GM12892 (cell line): ENCODE data around the gene SPAG17.

Source experiments
- DNase-seq: peaks from one replicate; pipeline ENCODE4 v3.0.0; 2011; ENCODE audit not compliant: insufficient read length
- FAIRE-seq: peaks from 2 replicates; lab custom pipeline; 2011; peaks lifted over from hg19 to GRCh38; lab: Jason Lieb, UNC
- POLR2A ChIP-seq: IDR thresholded peaks from 2 replicates; pipeline ENCODE4 v1.6.1; 2011; ENCODE audit warnings: low read depth, low read length, control low read depth
- POLR2AphosphoS5 ChIP-seq: IDR thresholded peaks from 2 replicates; pipeline ENCODE4 v1.6.1; 2011; ENCODE audit warnings: low read depth, low read length, control low read depth
- TAF1 ChIP-seq: IDR thresholded peaks from 2 replicates; pipeline ENCODE4 v1.6.1; 2011; ENCODE audit warnings: low read depth, mild to moderate bottlenecking, control low read depth, low read length, borderline replicate concordance

The SPAG17 gene

GRCh38 chr1:118201524-118201923, 16.5 kb upstream of the SPAG17 start:
- no peak for FAIRE-seq
- TF ChIP-seq POLR2AphosphoS5 (no peak), POLR2A (no peak), TAF1 (no peak)
- no peak for DNase-seq

GRCh38 chr1:118200836-118201235, 15.8 kb upstream of the SPAG17 start:
- TF ChIP-seq POLR2AphosphoS5 = no peak
- TF ChIP-seq POLR2A = no peak
- no peak for TF ChIP-seq TAF1
- FAIRE-seq = no peak
- DNase-seq = no peak

GRCh38 chr1:118190561-118190960, 5.5 kb upstream of the SPAG17 start:
- TF ChIP-seq POLR2AphosphoS5 (no peak), POLR2A (no peak), TAF1 (no peak)
- FAIRE-seq = no peak
- no peak for DNase-seq

- DNase-seq (no peak), FAIRE-seq (no peak)
- TF ChIP-seq POLR2AphosphoS5 (no peak), TAF1 (no peak), POLR2A (no peak)
Observed at GRCh38 chr1:118189564-118189963, 4.5 kb upstream of the SPAG17 start.

GRCh38 chr1:118188411-118188810, 3.4 kb upstream of the SPAG17 start:
- DNase-seq (no peak), FAIRE-seq (no peak)
- TF ChIP-seq POLR2A (no peak), POLR2AphosphoS5 (no peak), TAF1 (no peak)

- DNase-seq (no peak), FAIRE-seq (no peak)
- TF ChIP-seq TAF1 (no peak), POLR2AphosphoS5 (no peak), POLR2A (no peak)
Observed at GRCh38 chr1:118186026-118186425, 998 bp upstream of the SPAG17 start.

GRCh38 chr1:118184739-118185083, 317 bp downstream of the SPAG17 start:
- FAIRE-seq (no peak), DNase-seq (no peak)
- TF ChIP-seq POLR2A = no peak
- TF ChIP-seq TAF1 = no peak
- no peak for TF ChIP-seq POLR2AphosphoS5

- DNase-seq (no peak), FAIRE-seq (no peak)
- TF ChIP-seq POLR2AphosphoS5 = no peak
- no peak for TF ChIP-seq POLR2A
- no peak for TF ChIP-seq TAF1
Observed at GRCh38 chr1:118183586-118183985, 1.4 kb downstream of the SPAG17 start.

- DNase-seq = no peak
- FAIRE-seq = no peak
- TF ChIP-seq POLR2A (no peak), TAF1 (no peak), POLR2AphosphoS5 (no peak)
Observed at GRCh38 chr1:118177998-118178397, 7.0 kb downstream of the SPAG17 start.

GRCh38 chr1:118169016-118169415, 16.0 kb downstream of the SPAG17 start:
- DNase-seq (no peak), FAIRE-seq (no peak)
- TF ChIP-seq POLR2AphosphoS5 = no peak
- TF ChIP-seq POLR2A = no peak
- no peak for TF ChIP-seq TAF1

GRCh38 chr1:118160806-118161205, 24.2 kb downstream of the SPAG17 start:
- DNase-seq = no peak
- no peak for FAIRE-seq
- no peak for TF ChIP-seq TAF1
- TF ChIP-seq POLR2A = no peak
- no peak for TF ChIP-seq POLR2AphosphoS5

GRCh38 chr1:118159569-118159968, 25.5 kb downstream of the SPAG17 start:
- TF ChIP-seq POLR2A (no peak), POLR2AphosphoS5 (no peak), TAF1 (no peak)
- FAIRE-seq (no peak), DNase-seq (no peak)

GRCh38 chr1:118158924-118159323, 26.1 kb downstream of the SPAG17 start:
- TF ChIP-seq POLR2A (no peak), TAF1 (no peak), POLR2AphosphoS5 (no peak)
- DNase-seq (no peak), FAIRE-seq (no peak)

- FAIRE-seq = no peak
- no peak for TF ChIP-seq POLR2A
- no peak for TF ChIP-seq TAF1
- TF ChIP-seq POLR2AphosphoS5 = no peak
- DNase-seq = no peak
Observed at GRCh38 chr1:118157506-118157905, 27.5 kb downstream of the SPAG17 start.
